Adipocyte (in vitro differentiated cells): Measurements from ENCODE around the gene USP32.
"Not testable (repeated sequence)": the region's sequence is repeated elsewhere in the genome, so short reads cannot be mapped to it uniquely, and the experiment has no call there.

Experiments
- DNase-seq: peaks from one replicate; pipeline ENCODE4 v3.0.0-alpha.2; 2015; ENCODE audit warnings: low read depth
- H3K27me3 ChIP-seq: replicated peaks from 2 replicates; pipeline ENCODE4 v1.7.0; 2013; ENCODE audit warnings: mild to moderate bottlenecking, low read length, moderate library complexity; ENCODE audit not compliant: control insufficient read depth, insufficient read depth
- H3K36me3 ChIP-seq: 2 replicates; pipeline ENCODE4 v1.7.0; 2013; ENCODE audit warnings: low read length, mild to moderate bottlenecking, moderate library complexity; ENCODE audit not compliant: control insufficient read depth, insufficient read depth, severe bottlenecking
- H3K4me1 ChIP-seq: 2 replicates; pipeline ENCODE4 v1.7.0; 2013; ENCODE audit warnings: mild to moderate bottlenecking, low read length, moderate library complexity; ENCODE audit not compliant: control insufficient read depth, insufficient read depth
- H3K4me3 ChIP-seq: 2 replicates; pipeline ENCODE4 v1.7.0; 2013; ENCODE audit warnings: mild to moderate bottlenecking, low read length, moderate library complexity
- H3K9ac ChIP-seq: 2 replicates; pipeline ENCODE4 v1.7.0; 2013; ENCODE audit warnings: mild to moderate bottlenecking, low read length, moderate library complexity
- H3K9me3 ChIP-seq: 2 replicates; pipeline ENCODE4 v1.7.0; 2013; ENCODE audit warnings: mild to moderate bottlenecking, low read length, moderate library complexity; ENCODE audit not compliant: control insufficient read depth

The USP32 gene

DNA sequence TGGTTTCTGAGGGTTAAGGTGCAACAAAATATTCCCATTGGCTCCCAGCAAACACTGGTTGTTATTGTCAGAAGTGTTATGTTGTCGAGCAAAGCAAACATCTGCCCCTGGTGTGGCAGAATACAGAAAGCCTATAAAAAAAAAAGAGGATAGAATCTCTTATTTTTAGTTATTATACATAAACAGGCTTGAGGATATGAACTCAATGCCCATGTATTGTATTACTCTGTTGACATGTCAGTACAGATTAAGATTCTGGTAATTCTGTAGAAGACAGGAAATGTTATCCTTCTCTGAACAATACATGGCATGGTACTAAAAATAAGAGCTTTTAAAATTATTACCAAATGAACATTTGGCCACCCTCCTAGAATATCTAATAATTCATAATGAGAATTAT lies 168.5 kb downstream of the USP32 start:
- H3K4me1 ChIP-seq = no peaks in the 10 kb centered on the region
- H3K9ac ChIP-seq = no peak overlapping the region
- no peak for DNase-seq
- peaks cover 56% of the 10 kb centered on the region for H3K36me3 ChIP-seq
- no peaks in the 10 kb centered on the region for H3K9me3 ChIP-seq
- H3K27me3 ChIP-seq = no peaks in the 10 kb centered on the region
- H3K4me3 ChIP-seq = no peak overlapping the region

DNA sequence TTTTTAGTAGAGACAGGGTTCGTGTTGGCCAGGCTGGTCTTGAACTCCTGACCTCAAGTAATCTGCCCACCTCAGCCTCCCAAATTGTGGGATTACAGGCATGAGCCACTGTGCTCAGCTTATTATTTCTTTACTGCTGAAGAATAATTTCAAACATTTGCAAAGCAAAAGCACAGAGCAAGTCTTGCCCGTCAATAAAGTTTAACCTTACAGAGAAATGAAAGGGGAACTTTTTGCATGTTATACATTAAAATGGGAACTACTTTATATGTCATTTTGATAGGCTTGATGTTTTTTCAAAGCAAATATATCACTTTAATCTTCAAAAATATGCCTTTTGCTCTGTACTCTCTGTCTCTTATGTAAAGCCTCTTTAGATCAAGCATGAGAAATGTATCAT lies 173.2 kb downstream of the USP32 start:
- H3K27me3 ChIP-seq, H3K4me3 ChIP-seq, H3K4me1 ChIP-seq, DNase-seq, H3K9me3 ChIP-seq, H3K9ac ChIP-seq: not testable (repeated sequence)
- H3K36me3 ChIP-seq = peaks cover 33% of the 10 kb centered on the region

GRCh38 chr17:60215895-60216294 lies 176.0 kb downstream of the USP32 start:
- peaks cover 14% of the 10 kb centered on the region for H3K36me3 ChIP-seq
- H3K9me3 ChIP-seq, DNase-seq, H3K27me3 ChIP-seq, H3K9ac ChIP-seq, H3K4me1 ChIP-seq, H3K4me3 ChIP-seq: not testable (repeated sequence)

DNA sequence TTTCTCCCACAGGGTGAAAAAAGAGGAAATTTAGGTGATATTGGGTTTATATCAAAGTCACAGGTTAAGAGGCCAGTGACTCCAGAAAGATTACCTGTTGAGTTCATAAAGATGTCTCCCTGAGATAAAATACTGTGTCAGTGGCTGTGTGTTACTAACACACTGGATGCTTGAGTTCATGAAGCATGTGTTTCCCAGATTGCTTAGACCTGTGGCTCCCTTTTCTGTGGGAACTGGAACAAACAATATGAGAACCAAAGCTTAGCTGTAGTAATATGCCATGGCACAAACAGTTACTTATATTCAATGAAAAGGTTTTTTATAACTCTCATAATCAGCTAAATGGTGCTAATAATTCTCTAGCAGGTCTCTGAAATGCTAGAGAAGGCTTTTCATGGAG lies 180.7 kb downstream of the USP32 start:
- not testable (repeated sequence) for DNase-seq, H3K4me3 ChIP-seq, H3K27me3 ChIP-seq, H3K4me1 ChIP-seq, H3K9me3 ChIP-seq, H3K9ac ChIP-seq
- peaks cover 13% of the 10 kb centered on the region for H3K36me3 ChIP-seq

DNA sequence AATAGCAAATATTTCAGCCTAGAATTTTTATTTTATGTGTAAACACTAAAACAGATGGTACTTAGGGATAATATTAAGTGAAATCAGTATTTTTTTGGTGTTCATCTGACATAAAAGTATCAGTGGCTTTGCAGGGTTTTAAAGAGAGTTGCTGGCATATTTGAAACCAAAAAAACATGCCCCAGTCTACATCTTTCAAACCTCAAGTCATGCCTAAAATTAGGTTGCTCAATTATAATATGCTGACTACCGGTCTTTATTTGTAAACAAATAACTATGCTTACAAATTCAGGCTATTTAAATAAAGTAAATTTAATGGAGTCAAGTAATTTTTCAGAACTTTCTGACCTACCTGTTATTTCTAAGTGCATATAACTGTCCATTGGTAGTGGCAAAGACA lies 183.6 kb downstream of the USP32 start:
- H3K4me3 ChIP-seq, H3K36me3 ChIP-seq, DNase-seq, H3K9me3 ChIP-seq, H3K9ac ChIP-seq, H3K4me1 ChIP-seq, H3K27me3 ChIP-seq: not testable (repeated sequence)

DNA sequence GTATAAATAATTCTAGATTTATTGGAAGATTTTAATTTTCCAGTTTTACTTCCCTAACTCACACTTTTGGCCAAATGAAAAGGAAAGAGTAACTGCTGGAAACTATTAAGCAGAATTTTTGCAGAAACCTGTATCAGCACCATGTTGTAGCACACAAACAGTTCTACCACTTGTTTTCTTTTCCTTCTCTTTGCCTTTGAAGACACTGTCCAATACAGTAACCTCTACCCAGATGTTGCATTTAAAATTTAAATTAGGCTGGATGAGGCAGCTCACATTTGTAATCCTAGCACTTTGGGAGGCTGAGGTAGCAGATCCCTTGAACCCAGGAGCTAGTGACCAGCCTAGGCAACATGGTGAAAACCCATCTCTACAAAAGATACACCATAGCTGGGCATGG lies 186.2 kb downstream of the USP32 start:
- not testable (repeated sequence) for H3K36me3 ChIP-seq, H3K9ac ChIP-seq, H3K4me1 ChIP-seq, DNase-seq, H3K4me3 ChIP-seq, H3K27me3 ChIP-seq, H3K9me3 ChIP-seq

- DNase-seq, H3K4me1 ChIP-seq, H3K9me3 ChIP-seq, H3K4me3 ChIP-seq, H3K9ac ChIP-seq, H3K27me3 ChIP-seq: not testable (repeated sequence)
- H3K36me3 ChIP-seq = peaks cover 52% of the 10 kb centered on the region
Observed at GRCh38 chr17:60198630-60199029, 193.3 kb downstream of the USP32 start.

DNA sequence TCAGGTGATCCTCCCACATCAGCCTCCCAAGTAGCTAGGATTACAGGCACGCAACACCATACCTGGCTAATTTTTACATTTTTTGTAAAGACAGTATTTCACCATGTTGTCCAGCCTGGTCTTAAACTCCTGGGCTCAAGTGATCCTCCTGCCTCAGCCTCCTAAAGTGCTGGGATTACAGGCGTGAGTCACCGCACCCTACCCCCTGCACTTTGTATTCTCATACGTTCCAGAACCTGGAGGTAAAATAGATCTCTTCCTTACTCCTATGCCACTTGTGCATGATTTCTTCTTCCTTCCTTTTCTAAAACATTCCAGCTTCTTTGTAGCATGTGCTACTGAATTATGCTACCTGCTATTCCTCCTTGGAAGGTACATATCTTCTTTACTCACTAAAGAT lies 197.8 kb downstream of the USP32 start:
- H3K36me3 ChIP-seq = peaks cover 84% of the 10 kb centered on the region
- DNase-seq = not testable (repeated sequence)

DNA sequence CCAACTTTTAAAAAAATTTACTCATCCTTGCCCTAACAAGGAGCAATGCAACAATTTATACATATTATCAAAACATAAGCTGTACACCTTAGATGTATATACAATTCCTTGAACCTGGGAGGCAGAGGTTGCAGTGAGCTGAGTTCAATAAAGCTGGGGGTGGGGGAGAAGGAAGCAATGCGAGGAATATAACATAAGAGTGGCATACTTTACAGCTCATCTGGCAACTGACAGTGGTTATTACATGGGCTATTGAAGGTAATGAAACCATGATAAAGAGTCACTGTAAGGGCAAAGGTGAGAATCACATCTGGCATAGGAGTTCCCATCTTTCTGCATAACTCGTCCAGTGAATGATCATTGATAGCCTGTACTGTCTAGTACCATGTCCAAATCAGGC lies 198.5 kb downstream of the USP32 start:
- Histone ChIP-seq H3K4me1 (no peaks in the 10 kb centered on the region), H3K9me3 (no peaks in the 10 kb centered on the region), H3K9ac (no peak overlapping the region), H3K4me3 (no peak overlapping the region), H3K27me3 (no peaks in the 10 kb centered on the region), H3K36me3 (peaks cover 87% of the 10 kb centered on the region)
- no peak for DNase-seq

More for the DNA sequence above, 197.8 kb downstream of the USP32 start:
- not testable (repeated sequence) for H3K27me3 ChIP-seq, H3K4me3 ChIP-seq, H3K9me3 ChIP-seq, H3K9ac ChIP-seq, H3K4me1 ChIP-seq

DNA sequence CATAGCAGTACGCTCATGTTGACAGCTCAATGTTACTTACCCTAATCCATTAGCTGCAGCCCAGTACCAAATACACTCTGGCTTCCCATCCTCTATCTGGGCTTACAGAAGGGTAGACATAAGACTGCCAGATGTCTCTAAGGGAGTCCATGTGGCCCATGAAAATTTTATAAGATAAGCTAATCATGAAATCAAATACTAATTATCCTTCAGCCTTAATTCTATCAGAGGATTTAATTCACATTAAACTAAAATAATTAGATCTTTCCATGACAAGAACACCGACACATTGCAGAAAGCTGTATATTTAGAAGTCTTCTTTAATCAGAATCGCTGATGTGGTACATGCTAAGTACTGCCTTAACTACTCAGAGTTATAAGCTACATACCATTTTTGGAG lies 198.9 kb downstream of the USP32 start:
- H3K4me1 ChIP-seq, H3K9me3 ChIP-seq, H3K27me3 ChIP-seq, DNase-seq, H3K4me3 ChIP-seq, H3K9ac ChIP-seq: not testable (repeated sequence)
- H3K36me3 ChIP-seq = peaks cover 85% of the 10 kb centered on the region

DNA sequence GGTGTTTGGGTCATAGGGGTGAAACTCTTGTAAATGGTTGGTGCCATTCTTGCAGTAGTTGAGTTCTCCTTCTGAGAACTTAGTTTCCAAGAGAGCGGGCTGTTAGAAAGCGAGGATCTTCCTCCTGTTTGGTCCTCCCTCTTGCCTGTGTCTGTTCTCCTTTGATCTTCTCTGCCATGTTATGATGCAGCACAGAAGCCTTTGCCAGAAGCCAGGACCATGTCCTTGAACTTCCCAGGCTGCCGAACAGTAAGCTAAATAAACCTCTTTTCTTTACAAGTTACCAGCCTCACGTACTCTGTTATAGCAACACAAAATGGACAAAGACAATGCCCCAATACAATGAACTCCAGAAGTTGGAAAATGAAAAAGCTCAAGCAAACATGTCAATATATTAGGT lies 201.9 kb downstream of the USP32 start:
- peaks cover 84% of the 10 kb centered on the region for H3K36me3 ChIP-seq
- not testable (repeated sequence) for H3K4me3 ChIP-seq, H3K4me1 ChIP-seq, H3K27me3 ChIP-seq, DNase-seq, H3K9ac ChIP-seq, H3K9me3 ChIP-seq

DNA sequence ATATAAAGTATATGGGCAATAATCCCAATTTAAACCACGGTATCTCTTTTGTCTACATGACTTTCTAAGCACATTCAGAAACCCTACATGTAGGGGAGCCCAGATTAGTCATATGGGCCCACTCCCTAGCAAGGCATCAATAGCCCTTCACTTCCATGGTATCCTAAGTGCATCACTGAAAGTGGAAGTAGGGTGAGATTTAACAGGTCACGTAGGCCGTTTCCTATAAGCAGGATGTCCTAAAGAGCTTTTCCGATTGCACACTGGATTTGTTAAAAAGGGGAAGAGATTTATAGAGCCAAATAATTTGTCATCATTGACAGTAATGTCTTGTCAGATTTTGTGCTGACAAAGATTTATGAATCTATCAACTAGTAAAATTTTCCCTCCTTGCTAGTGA lies 203.2 kb downstream of the USP32 start:
- Histone ChIP-seq H3K27me3 (no peaks in the 10 kb centered on the region), H3K36me3 (peaks cover 82% of the 10 kb centered on the region), H3K9ac (no peak overlapping the region), H3K4me3 (no peak overlapping the region), H3K4me1 (peaks cover 2% of the 10 kb centered on the region), H3K9me3 (no peaks in the 10 kb centered on the region)
- no peak for DNase-seq
